Neural cell (in vitro differentiated cells): ENCODE measurements around the gene DNM3. TPM values are rescaled to one million over a fixed set of nuclear protein-coding genes. Genes with fewer than 3 reads are reported as not detected.

ENCODE experiments used
- H2AFZ ChIP-seq: fragments of 200-600, 300-800 bp; sonication (generic), shearing (Covaris generic); 2 replicates; pipeline ENCODE4 v1.6.0; 2014; ENCODE audit warnings: low read depth, mild to moderate bottlenecking, antibody characterized with exemption, low read length, moderate library complexity
- H3F3A ChIP-seq: fragments of 200-600 bp; shearing (Covaris generic); 2 replicates; pipeline ENCODE4 v1.6.1; 2016; ENCODE audit warnings: mild to moderate bottlenecking, moderate library complexity, mixed read lengths, antibody characterized with exemption, low read length; ENCODE audit not compliant: insufficient read depth, poor library complexity, severe bottlenecking
- H3K27ac ChIP-seq: fragments of 200-600, 300-800 bp; sonication (generic), shearing (Covaris generic); 2 replicates; pipeline ENCODE4 v1.5.1; 2014; ENCODE audit warnings: mild to moderate bottlenecking, low read length, moderate library complexity
- H3K27me3 ChIP-seq: fragments of 300-800, 200-600 bp; sonication (generic), shearing (Covaris generic); 2 replicates; pipeline ENCODE4 v1.6.0; 2014; ENCODE audit warnings: mild to moderate bottlenecking, low read depth, low read length, moderate library complexity; ENCODE audit not compliant: insufficient read depth
- H3K36me3 ChIP-seq: fragments of 300-800, 200-600 bp; sonication (generic), shearing (Covaris generic); 2 replicates; pipeline ENCODE4 v1.5.1; 2014; ENCODE audit warnings: mild to moderate bottlenecking, antibody characterized with exemption, low read length, moderate library complexity; ENCODE audit not compliant: insufficient read depth
- H3K4me2 ChIP-seq: fragments of 300-800, 200-600 bp; sonication (generic), shearing (Covaris generic); 2 replicates; pipeline ENCODE4 v1.6.0; 2014; ENCODE audit warnings: mild to moderate bottlenecking, low read length
- H3K4me3 ChIP-seq: fragments of 300-800, 200-600 bp; sonication (generic), shearing (Covaris generic); 2 replicates; pipeline ENCODE4 v1.5.1; 2014; ENCODE audit warnings: mild to moderate bottlenecking, low read length, moderate library complexity
- H3K79me2 ChIP-seq: fragments of 200-600 bp; shearing (Covaris generic); replicated peaks from 2 replicates; pipeline ENCODE4 v1.6.0; 2014; ENCODE audit warnings: mild to moderate bottlenecking, low read length, moderate library complexity; ENCODE audit not compliant: insufficient read depth
- H3K9ac ChIP-seq: fragments of 300-800, 200-600 bp; sonication (generic), shearing (Covaris generic); 2 replicates; pipeline ENCODE4 v1.6.1; 2016; ENCODE audit warnings: mild to moderate bottlenecking, low read length, mixed read lengths
- H3K9me2 ChIP-seq: fragments of 200-600 bp; shearing (Covaris generic); 2 replicates; pipeline ENCODE4 v1.6.1; 2016; ENCODE audit warnings: mild to moderate bottlenecking, low read length, mixed read lengths; ENCODE audit not compliant: insufficient read depth
- H3K9me3 ChIP-seq: fragments of 200-600, 300-800 bp; sonication (generic), shearing (Covaris generic); 2 replicates; pipeline ENCODE4 v1.6.1; 2016; ENCODE audit warnings: mild to moderate bottlenecking, mixed run types, low read length, moderate library complexity, mixed read lengths
- H4K20me1 ChIP-seq: fragments of 200-600 bp; shearing (Covaris generic); 2 replicates; pipeline ENCODE4 v1.6.1; 2016; ENCODE audit warnings: mild to moderate bottlenecking, mixed run types; ENCODE audit not compliant: insufficient read depth
- EP300 ChIP-seq: fragments of 450-650 bp; conservative IDR thresholded peaks from 2 replicates; pipeline ENCODE4 v1.6.1; 2014; ENCODE audit warnings: antibody characterized with exemption, mild to moderate bottlenecking, moderate library complexity; ENCODE audit not compliant: poor library complexity, severe bottlenecking
- EZH2 ChIP-seq: fragments of 200-600, 300-800 bp; shearing (Covaris generic), sonication (generic); IDR thresholded peaks from 2 replicates; pipeline ENCODE4 v1.6.1; 2014; ENCODE audit warnings: antibody characterized with exemption, low read length, borderline replicate concordance, mild to moderate bottlenecking; ENCODE audit not compliant: insufficient read depth, poor library complexity, severe bottlenecking
- MXI1 ChIP-seq: fragments of 450-650 bp; conservative IDR thresholded peaks from 2 replicates; pipeline ENCODE4 v1.6.1; 2014; ENCODE audit warnings: antibody characterized with exemption, mild to moderate bottlenecking; ENCODE audit not compliant: poor library complexity, severe bottlenecking
- POLR2AphosphoS5 ChIP-seq: IDR thresholded peaks from 2 replicates; pipeline ENCODE4 v1.6.1; 2012
- RAD21 ChIP-seq: fragments of 450-650 bp; conservative IDR thresholded peaks from 2 replicates; pipeline ENCODE4 v1.6.1; 2014; ENCODE audit warnings: antibody characterized with exemption, mild to moderate bottlenecking, moderate library complexity
- REST ChIP-seq: IDR thresholded peaks from 2 replicates; pipeline ENCODE4 v1.6.1; 2012; ENCODE audit warnings: borderline replicate concordance
- SMC3 ChIP-seq: fragments of 450-650 bp; conservative IDR thresholded peaks from 2 replicates; pipeline ENCODE4 v1.6.1; 2014; ENCODE audit warnings: antibody characterized with exemption, mild to moderate bottlenecking, moderate library complexity; ENCODE audit not compliant: poor library complexity
- TAF1 ChIP-seq: IDR thresholded peaks from 2 replicates; pipeline ENCODE4 v1.6.1; 2012; ENCODE audit warnings: low read depth
- polyA plus RNA-seq: library from polyadenylated mRNA; depleted of rRNA; stranded (reverse); fragments of >200 nt; gene quantifications from 2 replicates; pipeline ENCODE4 v1.2.3, GENCODE V29; 2014
- TF ChIP-seq, protein P1 (sequence below): fragments of 450-650 bp; IDR thresholded peaks from 2 replicates; pipeline ENCODE4 v1.5.1; 2014; ENCODE audit warnings: antibody characterized with exemption, mild to moderate bottlenecking, moderate library complexity; ENCODE audit not compliant: poor library complexity, severe bottlenecking

The DNM3 gene
- polyA plus RNA-seq, 1 donor from 2014 or later = 37.1 TPM

- H3K9me2 ChIP-seq = no peaks in the 10 kb centered on the region
- no peaks in the 10 kb centered on the region for H3K79me2 ChIP-seq
- H3K36me3 ChIP-seq = no peaks in the 10 kb centered on the region
- TF ChIP-seq POLR2AphosphoS5 = no peak
- no peak for TF ChIP-seq EZH2
- no peak for TF ChIP-seq SMC3
- no peak for TF ChIP-seq MXI1
- TF ChIP-seq, protein P1, sequence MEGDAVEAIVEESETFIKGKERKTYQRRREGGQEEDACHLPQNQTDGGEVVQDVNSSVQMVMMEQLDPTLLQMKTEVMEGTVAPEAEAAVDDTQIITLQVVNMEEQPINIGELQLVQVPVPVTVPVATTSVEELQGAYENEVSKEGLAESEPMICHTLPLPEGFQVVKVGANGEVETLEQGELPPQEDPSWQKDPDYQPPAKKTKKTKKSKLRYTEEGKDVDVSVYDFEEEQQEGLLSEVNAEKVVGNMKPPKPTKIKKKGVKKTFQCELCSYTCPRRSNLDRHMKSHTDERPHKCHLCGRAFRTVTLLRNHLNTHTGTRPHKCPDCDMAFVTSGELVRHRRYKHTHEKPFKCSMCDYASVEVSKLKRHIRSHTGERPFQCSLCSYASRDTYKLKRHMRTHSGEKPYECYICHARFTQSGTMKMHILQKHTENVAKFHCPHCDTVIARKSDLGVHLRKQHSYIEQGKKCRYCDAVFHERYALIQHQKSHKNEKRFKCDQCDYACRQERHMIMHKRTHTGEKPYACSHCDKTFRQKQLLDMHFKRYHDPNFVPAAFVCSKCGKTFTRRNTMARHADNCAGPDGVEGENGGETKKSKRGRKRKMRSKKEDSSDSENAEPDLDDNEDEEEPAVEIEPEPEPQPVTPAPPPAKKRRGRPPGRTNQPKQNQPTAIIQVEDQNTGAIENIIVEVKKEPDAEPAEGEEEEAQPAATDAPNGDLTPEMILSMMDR = no peak
- TF ChIP-seq TAF1 = no peak
- TF ChIP-seq RAD21 = no peak
- TF ChIP-seq EP300 = no peak
- no peak overlapping the region for H3K9ac ChIP-seq
- peaks cover 4% of the 10 kb centered on the region for H3F3A ChIP-seq
- no peaks in the 10 kb centered on the region for H3K9me3 ChIP-seq
- no peak overlapping the region for H3K4me3 ChIP-seq
- no peak overlapping the region for H3K27ac ChIP-seq
- H2AFZ ChIP-seq = no peak overlapping the region
- no peaks in the 10 kb centered on the region for H4K20me1 ChIP-seq
- no peaks in the 10 kb centered on the region for H3K27me3 ChIP-seq
- H3K4me2 ChIP-seq = no peak overlapping the region
Observed at GRCh38 chr1:171912509-171913175, 71.3 kb downstream of the DNM3 start.

- H3K9me3 ChIP-seq = no peaks in the 10 kb centered on the region
- H3K4me2 ChIP-seq = no peak overlapping the region
- no peaks in the 10 kb centered on the region for H4K20me1 ChIP-seq
- no peak overlapping the region for H3K27ac ChIP-seq
- H3K36me3 ChIP-seq = no peaks in the 10 kb centered on the region
- no peak overlapping the region for H3K4me3 ChIP-seq
- TF ChIP-seq TAF1 (no peak), POLR2AphosphoS5 (no peak), REST (no peak), EZH2 (no peak), RAD21 (no peak), MXI1 (no peak), EP300 (no peak), SMC3 (no peak)
- TF ChIP-seq, protein P1 = no peak
- H3K9me2 ChIP-seq = no peaks in the 10 kb centered on the region
- H3F3A ChIP-seq = peaks cover 4% of the 10 kb centered on the region
- no peak overlapping the region for H3K9ac ChIP-seq
- no peak overlapping the region for H2AFZ ChIP-seq
- H3K27me3 ChIP-seq = no peaks in the 10 kb centered on the region
- no peaks in the 10 kb centered on the region for H3K79me2 ChIP-seq
Observed at GRCh38 chr1:171913385-171913784, 72.1 kb downstream of the DNM3 start.
